B cell (primary cell): ENCODE results near the gene MROH2A.

Source experiments
- CTCF ChIP-seq: fragments of 200-600 bp; IDR thresholded peaks from one replicate; pipeline ENCODE4 v1.8.0; 2022; ENCODE audit warnings: antibody characterized with exemption, mild to moderate bottlenecking
- EZH2 ChIP-seq: IDR thresholded peaks from 2 replicates; pipeline ENCODE4 v1.6.1; 2012; ENCODE audit warnings: borderline replicate concordance, low read depth, mild to moderate bottlenecking, moderate library complexity, low read length; ENCODE audit not compliant: insufficient read depth, poor library complexity, severe bottlenecking

DNA sequence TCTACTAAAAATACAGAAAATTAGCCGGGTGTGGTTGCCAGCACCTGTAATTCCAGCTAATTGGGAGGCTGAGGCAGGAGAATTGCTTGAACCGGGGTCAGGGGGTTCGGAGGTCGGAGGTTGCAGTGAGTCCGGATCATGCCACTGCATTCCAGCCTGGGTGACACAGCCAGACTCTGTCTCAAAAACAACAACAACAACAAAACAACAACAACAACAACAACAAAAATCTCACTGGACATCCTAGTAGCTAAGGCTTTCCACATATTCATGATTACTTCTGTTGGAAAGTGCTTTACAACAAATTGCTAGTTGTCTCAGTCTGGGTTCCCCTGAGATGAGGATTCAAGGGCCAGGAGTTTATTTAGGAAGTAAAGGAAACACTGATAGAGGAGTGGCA, 4.3 kb upstream of the MROH2A start:
- TF ChIP-seq CTCF = no peak
- no peak for TF ChIP-seq EZH2
